ENCODE measurements around the gene DEFB124.
"Not testable (repeated sequence)": the region's sequence is repeated elsewhere in the genome, so short reads cannot be mapped to it uniquely, and the experiment has no call there.

Gene DEFB124

GRCh38 chr20:31474758-31475427 is at the start of gene DEFB124, which contains the start of gene REM1:
Gene DEFB124 (minus strand): TSS chr20:31475127. CDS start chr20:31473013, 2,114 bp downstream.
Gene REM1 (plus strand): TSS chr20:31475288. CDS start chr20:31476446, 1,158 bp downstream.
- DNase-seq (ENCODE audit: low spot score): no peak

GRCh38 chr20:31523361-31524283 is 48.7 kb upstream of the DEFB124 start:
- DNase-seq (ENCODE audit: low spot score): no peak

- DNase-seq (ENCODE audit: low spot score): no peak
These were observed 47.8 kb upstream of the DEFB124 start for GRCh38 chr20:31522731-31523130.

GRCh38 chr20:31521267-31521666 is 46.3 kb upstream of the DEFB124 start:
- not testable (repeated sequence) for DNase-seq (ENCODE audit: low spot score)

GRCh38 chr20:31517373-31517772 is 42.4 kb upstream of the DEFB124 start:
- no peak for DNase-seq (ENCODE audit: low spot score)

GRCh38 chr20:31516651-31517050 is 41.7 kb upstream of the DEFB124 start:
- DNase-seq (ENCODE audit: low spot score): no peak

GRCh38 chr20:31516166-31516565 is 41.2 kb upstream of the DEFB124 start:
- peak; percentile 17 for DNase-seq (ENCODE audit: low spot score)

- no peak for DNase-seq (ENCODE audit: low spot score)
These were observed 40.8 kb upstream of the DEFB124 start for GRCh38 chr20:31515775-31516107.

- DNase-seq (ENCODE audit: low spot score): no peak
These were observed 40.3 kb upstream of the DEFB124 start for GRCh38 chr20:31515072-31515774.

GRCh38 chr20:31514154-31515071 is 39.5 kb upstream of the DEFB124 start, which contains the start of gene HM13:
Gene HM13 (plus strand): TSS chr20:31514442. CDS start chr20:31514552, 110 bp downstream.
- DNase-seq (ENCODE audit: low spot score): peak; percentile 91

GRCh38 chr20:31508517-31509244 is 33.8 kb upstream of the DEFB124 start:
- no peak for DNase-seq (ENCODE audit: low spot score)

GRCh38 chr20:31505903-31506302 is 31.0 kb upstream of the DEFB124 start:
- no peak for DNase-seq (ENCODE audit: low spot score)

GRCh38 chr20:31502884-31503673 is 28.2 kb upstream of the DEFB124 start:
- peak; percentile 70 for DNase-seq (ENCODE audit: low spot score)

- DNase-seq (ENCODE audit: low spot score): no peak
These were observed 25.6 kb upstream of the DEFB124 start for GRCh38 chr20:31500527-31500926.

- DNase-seq (ENCODE audit: low spot score): no peak
These were observed 23.1 kb upstream of the DEFB124 start for GRCh38 chr20:31497838-31498540.

- DNase-seq (ENCODE audit: low spot score): no peak
These were observed 21.9 kb upstream of the DEFB124 start for GRCh38 chr20:31496761-31497295.

GRCh38 chr20:31494131-31494530 is 19.2 kb upstream of the DEFB124 start:
- DNase-seq (ENCODE audit: low spot score): no peak

- no peak for DNase-seq (ENCODE audit: low spot score)
These were observed 15.8 kb upstream of the DEFB124 start for GRCh38 chr20:31490752-31491151.

- no peak for DNase-seq (ENCODE audit: low spot score)
These were observed 14.2 kb upstream of the DEFB124 start for GRCh38 chr20:31489152-31489551.
